SHP77 (cell line): ENCODE results near the gene SLC22A4.

ENCODE experiments used
- DNase-seq, 2 experiments: peaks; one replicate each; lab custom pipeline; 2025; lab: John Stamatoyannopoulos, UW

The SLC22A4 gene

DNA sequence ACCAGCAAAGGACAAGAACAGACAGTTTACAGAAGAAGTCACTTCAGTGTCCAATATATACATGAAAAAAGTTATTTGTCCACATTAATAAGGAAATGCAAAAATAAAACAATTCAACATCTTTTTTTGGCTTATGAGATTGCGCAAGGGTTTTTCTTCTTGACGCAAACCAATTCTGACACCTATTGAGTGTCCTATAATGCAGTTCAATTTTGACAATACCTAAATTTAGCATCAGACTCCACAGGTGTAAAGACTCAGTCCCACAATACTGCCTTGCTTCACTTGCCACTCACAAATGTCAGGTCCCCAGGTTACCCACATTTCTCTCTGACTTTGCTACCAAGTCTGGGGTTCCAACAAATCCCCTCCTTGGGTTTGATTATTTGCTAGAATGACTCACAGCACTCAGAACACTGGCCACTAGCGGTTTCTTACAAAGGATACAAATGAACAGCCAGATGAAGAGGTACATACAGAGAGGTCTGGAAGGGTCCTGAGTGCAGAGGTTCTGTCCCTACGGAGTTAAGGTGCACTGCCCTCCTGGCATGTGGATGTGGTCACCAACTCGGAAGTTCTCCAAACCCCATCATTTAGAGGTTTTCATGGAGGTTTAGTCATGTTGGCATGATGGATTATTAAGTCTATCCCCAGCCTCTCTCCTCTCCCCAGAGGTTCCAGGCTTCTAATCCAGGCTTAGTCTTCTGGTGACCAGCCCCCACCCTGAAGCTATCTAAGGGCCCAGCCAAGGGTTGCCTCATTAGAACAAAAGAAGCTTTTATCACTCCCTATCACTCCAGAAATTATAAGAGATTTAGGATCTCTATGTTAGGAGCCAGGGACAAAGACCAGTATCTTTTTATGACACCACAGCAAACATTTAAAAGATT, 48.3 kb downstream of the SLC22A4 start:
- no peak for DNase-seq

DNA sequence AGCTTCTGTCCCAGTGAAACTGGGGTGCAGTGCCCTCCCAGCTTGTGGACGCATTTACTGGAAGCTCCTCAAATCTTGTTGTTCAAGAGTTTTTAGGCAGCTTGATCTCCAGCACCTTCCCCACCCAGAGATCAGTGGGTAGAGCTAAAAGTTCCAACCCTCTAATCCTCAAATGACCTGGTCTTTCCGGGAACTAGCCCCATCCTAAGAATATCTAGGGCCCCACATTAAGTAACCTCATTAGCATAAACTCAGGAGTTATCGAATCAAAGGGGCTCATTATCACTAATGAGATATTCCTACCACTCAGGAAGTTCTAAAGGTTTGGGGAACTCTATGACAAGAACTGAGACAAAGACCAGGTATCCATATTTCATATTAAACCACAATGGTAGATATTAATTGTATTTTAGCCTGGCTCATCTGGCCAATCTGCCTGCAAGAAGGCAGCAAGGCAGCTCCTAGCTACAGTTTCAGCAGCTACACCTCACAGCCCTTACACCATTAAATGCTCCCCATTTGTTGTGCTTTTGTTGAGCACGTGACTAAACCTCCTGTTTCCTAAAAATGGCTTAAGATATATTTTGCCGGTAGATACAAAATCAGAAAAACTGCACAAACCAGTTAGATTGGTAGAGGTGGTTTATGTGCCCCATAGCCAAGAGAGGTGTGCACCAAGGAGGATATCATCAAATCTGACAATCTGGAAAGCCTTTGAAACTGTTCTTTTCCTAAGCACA, 50.8 kb downstream of the SLC22A4 start:
- no peak for DNase-seq

DNA sequence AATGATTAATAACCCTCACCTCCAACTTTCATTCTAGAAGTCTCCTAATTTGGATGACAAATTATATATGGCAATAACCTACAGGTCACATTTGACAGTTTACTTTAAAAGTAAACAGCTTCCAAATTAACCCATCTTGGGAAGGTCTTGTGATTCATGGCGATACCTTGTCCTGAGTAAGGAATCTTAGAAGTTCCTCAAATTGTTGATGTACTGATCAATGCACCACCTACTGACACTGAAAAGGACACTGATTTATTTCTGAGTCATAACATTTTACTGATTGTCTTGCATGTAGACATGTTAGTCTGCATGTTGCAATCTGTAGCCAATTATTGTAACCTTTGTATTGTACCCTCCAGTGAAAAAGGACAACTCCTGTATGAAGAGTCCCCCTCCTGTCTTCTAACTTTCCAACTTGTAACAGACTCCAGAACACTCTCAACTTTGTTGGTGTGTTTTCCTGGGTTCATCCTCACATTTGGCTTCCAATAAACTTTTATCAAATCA, 59.3 kb downstream of the SLC22A4 start:
- no peak for DNase-seq

DNA sequence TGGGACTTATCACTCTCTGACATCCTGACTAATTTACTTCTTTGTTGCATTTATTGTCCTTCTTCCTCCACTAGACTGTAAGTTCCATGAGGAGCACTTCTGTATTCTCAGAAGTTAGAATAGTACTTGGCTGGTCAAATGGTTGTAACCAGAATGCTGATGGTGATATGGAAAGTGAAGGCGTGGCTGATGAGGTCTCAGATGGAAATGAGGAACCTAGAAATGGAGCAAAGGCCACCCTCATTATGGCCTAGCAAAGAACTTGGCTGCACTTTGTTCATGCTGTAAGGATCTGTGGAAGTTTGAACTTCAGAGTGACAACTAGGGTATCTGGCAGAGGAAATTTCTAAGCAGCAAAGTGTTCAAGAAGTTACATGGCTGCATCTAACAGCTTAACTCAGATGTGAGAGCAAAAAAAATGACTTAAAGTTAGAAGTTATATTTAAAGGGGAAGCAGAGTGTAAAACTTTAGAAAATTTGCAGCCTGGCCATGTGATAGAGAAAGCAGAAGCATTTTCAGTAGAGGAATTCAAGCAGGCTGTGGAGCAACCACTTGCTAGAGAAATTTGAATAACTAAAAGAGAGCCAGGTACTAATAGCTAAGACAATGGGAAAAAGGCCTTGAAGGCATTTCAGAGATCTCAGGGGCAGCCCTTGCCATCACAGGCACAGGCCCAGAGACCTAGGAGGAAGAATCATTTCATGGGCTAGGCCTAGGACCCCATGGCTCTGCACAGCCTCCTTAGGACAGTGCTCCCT, 60.4 kb downstream of the SLC22A4 start:
- no peak for DNase-seq

DNA sequence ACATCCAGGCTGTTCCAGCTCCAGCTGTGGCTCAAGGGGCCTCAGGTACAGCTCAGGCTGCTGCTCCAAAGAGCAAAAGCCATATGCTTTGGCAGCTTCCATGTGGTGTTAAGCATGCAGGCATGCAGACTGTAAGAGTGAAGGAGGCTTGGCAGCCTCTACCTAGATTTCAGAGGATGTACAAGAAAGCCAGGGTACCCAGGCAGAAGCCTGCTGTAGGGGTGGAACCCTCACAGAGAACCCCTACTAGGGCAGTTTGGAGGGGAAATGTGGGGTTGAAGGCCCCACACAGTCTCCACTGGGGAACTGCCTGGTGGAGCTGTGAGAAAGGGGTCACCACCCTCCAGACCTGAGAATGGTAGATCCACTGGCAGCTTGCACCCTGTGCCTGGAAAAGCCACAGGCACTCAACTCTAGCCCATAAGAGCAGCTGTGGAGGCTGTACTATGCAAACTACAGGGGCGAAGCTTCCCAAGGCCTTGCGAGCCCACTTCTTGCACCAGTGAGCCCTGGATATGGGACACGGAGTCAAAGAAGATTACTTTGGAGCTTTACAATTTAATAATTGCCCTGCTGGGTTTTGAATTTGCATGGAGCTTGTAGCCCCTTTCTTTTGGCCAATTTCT, 61.1 kb downstream of the SLC22A4 start:
- DNase-seq, result no peak

DNA sequence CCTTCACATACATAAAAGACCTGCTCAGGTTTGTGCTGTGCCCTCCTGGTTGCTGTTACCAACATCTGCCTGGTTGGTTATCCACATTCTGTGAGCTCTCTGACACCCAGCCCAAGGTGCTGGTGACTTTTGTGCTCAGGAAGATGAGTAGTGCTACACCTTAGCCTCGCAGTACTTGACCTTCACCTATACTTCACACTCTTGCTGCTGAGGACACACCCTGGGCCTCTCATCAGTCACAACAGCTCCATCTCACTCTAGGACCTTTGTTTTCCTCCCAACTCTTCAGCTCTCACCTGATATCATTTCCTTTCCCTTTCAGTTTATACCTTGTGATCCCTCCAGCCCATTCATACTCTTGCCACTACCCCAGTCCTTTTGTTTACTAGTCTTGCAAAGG, 64.6 kb downstream of the SLC22A4 start:
- DNase-seq, result no peak

DNA sequence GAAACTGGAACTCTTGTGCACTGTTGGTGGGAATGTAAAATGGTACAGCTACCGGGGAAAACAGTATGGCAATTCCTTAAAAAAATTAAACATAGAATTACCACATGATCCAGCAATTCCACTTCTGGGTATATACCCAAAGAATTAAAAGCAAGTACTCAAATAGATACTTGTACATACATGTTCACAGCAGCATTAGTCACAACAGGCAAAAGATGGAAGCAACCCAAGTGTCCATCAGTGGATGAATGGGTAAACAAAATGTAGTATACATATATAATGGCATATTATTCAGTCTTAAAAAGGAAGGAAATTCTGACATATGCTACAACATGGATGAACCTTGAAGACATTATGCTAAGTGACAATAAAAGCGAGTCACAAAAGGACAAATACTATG, 67.9 kb downstream of the SLC22A4 start:
- DNase-seq, result no peak

DNA sequence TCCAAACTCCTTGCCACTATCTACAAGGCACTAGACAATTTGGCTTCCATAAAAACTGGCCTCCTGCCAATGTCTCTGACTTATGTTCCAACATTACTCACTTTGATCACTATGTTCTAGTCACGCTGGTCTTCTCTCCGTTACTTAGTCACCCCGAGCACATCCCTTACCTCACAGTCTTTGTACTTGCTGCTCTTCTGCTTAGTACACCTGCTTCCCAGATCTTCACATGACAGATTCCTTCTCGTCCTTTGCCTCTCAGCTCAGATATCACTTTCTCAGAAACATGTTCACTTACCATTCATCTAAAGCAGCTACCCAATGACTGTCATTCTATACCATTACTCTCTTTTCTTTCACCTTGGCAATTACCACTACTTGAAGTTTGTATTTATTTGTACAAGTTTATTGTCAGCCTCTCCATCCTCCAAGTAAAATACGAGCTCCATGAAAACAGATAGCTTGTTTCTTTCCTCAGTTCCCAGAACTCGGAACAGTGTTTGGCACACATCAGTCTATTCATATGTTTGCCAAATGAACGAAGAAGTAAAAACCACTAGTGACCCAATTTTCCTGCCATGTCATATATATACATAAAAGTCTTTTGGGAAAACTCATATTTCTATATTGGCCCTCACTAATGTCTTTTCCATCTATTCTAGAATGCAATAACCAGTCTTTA, 69.4 kb downstream of the SLC22A4 start:
- DNase-seq, result no peak

DNA sequence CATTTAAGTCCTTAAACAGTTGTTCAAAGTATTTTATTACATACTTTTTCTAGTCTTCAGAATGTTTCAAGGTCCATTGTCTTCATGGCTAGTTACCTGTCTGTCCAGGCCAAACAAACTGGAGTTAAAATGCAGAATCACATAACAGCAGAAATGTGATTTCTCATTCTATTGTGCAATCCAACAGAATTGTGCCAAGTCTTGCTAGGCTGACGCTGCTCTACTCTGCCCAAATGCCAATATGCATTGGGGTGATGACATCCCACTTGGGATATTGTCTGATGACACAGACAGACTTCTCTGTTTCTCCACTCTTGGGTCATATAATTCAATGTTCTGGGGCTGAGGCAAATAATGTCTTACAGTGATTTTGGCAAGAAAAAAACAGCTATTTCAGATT, 70.1 kb downstream of the SLC22A4 start:
- DNase-seq, result no peak

DNA sequence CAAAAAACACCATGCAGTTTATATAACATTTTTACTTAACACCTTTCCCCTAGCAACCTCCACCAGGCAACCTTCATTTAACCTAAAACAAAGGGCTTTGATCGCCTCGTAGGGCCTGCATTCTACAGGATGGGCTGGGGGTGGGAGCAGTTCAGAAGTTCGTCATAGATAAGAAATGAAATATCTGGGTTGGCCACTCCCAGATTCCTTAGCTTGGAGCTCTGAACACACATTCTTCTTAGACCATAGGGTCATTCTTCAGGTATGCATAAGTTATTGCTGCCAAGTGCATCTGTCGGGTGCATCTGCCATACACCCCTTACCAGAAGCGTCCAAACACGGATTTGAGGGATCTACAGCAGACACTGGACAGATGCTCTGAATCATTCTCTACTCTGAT, 71.0 kb downstream of the SLC22A4 start:
- no peak for DNase-seq

DNA sequence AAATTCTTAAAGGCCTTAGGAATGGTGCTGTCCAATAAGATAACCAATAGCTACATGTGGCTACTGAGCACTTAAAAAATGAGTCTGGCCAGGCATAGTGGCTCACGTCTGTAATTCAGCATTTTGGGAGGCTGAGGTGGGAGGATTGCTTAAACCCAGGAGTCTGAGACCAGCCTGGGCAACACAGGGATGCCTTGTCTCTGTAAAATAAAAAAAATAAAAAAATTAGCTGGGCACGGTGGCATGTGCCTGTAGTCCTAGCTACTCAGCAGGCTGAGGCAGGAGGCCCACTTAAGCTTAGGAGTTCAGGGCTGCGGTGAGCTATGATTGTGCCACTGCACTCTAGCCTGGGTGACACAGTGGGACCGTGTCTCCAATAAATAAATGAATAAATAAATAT, 74.0 kb downstream of the SLC22A4 start:
- DNase-seq, result no peak

DNA sequence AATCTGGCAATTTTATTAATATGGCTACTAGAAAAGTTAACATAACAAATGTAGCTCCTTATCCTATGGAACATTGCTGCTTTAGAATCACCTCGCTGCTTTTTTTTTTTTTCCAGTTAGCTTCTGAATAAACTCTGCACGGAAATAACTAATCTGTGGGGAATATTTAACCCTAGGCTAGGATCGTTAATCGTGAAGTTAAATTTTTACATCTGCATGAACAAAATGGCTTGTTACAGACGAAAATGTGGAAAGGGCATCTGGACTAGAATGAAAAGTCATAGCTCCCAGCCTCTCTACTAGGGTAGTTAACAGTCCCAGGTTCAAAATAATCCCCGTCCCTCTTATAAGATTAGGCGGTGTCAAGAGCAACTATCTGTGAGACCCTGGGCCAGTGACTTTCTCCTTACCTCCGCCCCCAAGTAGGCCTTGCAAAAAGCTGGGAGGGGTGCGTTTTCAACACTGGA, 74.8 kb downstream of the SLC22A4 start:
- DNase-seq, result no peak

DNA sequence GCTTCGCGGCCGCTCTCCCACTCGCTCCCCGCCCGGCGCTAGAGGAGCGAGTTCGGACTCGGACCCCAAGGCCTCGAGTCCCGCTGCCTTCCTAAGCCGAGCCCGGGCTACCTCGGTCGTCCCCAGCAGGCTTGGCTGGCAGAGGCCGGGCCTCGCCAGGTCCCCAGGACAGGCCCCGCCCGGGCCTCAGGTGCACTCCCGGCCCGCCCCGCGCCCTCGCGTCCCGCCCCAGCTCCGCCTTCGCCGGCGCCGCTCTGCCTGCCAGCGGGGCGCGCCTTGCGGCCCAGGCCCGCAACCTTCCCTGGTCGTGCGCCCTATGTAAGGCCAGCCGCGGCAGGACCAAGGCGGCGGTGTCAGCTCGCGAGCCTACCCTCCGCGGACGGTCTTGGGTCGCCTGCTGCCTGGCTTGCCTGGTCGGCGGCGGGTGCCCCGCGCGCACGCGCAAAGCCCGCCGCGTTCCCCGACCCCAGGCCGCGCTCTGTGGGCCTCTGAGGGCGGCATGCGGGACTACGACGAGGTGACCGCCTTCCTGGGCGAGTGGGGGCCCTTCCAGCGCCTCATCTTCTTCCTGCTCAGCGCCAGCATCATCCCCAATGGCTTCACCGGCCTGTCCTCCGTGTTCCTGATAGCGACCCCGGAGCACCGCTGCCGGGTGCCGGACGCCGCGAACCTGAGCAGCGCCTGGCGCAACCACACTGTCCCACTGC, 75.4 kb downstream of the SLC22A4 start, which contains the start of gene SLC22A5:
Gene SLC22A5 (plus strand): TSS at position 237 of the 707 bp plus-strand sequence. CDS start 263 bp downstream, at position 500.
- peak; percentile 45 to 75 for DNase-seq

DNA sequence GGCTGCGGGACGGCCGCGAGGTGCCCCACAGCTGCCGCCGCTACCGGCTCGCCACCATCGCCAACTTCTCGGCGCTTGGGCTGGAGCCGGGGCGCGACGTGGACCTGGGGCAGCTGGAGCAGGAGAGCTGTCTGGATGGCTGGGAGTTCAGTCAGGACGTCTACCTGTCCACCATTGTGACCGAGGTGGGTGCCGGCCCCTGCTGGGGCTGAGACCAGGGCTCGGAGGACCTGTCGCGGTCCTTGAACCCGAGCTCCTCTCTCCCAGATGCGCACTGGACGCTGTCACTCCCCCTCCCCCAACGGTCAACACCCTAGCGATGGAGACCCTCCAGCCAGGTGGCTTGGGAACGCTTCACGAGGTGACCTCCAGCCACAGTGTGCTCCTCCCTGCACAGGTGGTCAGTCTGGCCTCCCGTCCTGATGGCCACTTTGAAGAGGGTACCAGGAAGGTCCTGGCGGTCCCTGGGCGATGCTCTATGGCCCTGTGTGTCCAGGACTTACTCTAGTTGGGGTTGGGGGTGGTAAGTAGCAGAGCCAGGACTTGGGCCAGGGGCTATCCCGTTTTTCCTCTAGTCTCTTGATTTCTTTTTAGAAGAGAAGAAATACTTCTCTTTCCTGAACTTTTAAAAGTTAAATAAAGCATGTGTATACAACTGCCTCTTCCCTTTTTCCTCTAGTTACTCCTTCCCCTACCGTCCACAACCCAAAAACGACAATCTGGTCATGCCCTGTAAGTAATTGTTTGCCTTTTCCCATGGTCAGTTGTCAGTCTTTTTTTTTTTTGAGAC, 76.2 kb downstream of the SLC22A4 start:
- no peak for DNase-seq

DNA sequence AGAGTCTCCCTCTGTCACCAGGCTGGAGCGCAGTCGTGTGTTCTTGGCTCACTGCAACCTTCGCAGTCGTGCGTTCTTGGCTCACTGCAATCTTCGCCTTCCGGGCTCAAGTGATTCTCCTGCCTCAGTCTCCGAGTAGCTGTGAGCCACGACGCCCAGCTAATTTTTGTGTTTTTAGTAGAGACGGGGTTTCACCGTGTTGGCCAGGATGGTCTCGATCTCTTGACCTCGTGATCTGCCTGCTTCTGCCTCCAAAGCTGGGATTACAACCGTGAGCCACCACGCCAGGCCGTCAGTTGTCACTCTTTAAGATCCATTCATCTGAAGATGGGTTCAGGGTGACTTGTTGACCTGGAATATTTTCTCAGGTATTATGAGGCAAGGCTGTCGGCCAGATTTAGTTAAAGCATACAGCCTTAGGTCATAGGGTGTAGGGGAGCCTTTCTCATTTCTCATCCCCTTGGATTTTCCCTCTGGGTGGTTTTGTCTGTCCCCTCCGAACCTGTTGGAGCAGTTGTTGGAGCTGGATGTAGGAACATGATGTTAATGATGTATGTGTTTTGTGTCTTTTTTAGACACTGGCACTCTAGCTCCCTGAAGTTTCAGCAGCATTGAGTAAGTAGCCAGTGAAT, 76.9 kb downstream of the SLC22A4 start:
- no peak for DNase-seq

DNA sequence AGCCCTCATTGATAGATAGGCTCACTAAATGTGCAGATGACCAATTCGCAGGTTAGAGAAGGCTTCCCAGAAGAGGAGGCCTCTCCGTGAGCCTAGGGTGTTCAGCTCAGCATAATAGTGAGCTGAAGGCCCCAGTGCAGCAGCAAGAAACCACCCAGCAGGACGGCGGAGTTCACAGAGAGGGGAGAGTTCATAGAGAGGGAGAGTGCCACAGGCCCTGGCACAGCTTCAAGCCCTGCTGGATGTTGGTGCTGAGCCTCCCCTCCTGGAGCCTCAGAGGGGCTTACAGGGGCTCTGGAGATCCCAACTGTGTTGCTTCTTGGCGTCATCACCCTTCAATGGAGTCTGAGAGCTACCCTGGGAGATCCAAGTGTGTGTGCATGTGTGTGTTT, 77.4 kb downstream of the SLC22A4 start:
- DNase-seq, result no peak

DNA sequence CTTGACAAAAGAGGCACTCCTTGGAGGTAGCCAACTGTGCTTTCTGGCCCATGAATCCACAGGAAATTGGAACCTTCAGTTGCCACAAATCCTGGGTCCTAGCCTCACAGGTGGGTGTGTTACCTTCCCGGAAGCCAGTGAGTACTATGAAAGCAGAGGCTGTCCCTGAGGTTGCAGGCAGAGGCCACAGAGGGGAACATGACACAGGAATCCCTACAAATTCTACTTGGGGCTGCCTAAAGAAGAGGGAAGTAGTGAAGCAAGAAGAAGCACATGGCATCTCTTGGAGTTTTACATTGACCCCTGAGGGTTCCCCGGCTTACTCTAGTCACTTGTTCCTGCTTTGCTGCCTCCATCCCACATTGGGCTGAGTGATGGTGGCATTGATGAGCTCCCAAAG, 77.9 kb downstream of the SLC22A4 start:
- no peak for DNase-seq

DNA sequence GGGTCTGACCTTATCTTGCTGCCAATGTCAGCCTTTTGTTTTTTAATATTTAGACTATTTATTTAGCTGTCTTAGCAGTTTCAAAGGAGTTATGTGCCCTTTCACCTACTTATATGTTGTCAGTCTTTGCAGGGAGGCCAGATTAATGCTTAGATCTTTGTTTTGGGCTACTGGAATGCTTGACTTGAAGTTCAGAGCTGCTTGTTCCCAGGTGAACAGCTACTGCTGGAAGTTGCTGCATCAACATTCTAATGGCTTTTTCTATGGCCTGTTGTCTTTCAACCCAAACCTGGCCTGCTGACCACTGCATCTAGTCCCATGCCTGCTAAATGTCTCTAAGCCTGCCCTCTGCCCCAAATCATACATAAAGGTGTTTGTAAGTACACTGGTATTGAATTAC, 78.3 kb downstream of the SLC22A4 start:
- no peak for DNase-seq

DNA sequence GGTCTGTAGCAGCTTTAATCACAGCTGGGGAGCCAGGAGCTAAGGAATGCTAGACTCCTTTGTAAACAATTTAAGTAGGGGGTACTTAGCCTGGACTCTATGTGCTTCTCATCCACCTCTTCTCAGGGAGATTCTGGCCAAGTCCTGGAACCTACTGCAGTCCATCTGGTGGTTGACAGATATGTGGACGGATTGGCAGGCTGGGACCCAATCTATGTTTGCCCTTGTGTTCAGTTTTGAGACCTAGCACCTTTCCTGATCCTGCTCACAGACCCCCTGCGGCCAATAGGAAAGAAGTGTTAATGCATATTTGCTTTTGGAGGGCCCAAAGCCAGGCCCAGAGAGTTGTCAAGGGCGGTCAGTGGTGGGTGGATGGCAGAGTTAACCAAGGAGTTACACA, 81.8 kb downstream of the SLC22A4 start:
- DNase-seq, result no peak
